Dedifferentiated amniotic fluid mesenchymal stem cell (primary cell): Measurements from ENCODE around the gene ARHGEF33.
"Not testable (repeated sequence)": the region's sequence is repeated elsewhere in the genome, so short reads cannot be mapped to it uniquely, and the experiment has no call there.

Experiments
- DNase-seq: peaks from one replicate; pipeline ENCODE4 v3.0.0-alpha.2; 2016; ENCODE audit errors: extremely low spot score

Gene ARHGEF33

DNA sequence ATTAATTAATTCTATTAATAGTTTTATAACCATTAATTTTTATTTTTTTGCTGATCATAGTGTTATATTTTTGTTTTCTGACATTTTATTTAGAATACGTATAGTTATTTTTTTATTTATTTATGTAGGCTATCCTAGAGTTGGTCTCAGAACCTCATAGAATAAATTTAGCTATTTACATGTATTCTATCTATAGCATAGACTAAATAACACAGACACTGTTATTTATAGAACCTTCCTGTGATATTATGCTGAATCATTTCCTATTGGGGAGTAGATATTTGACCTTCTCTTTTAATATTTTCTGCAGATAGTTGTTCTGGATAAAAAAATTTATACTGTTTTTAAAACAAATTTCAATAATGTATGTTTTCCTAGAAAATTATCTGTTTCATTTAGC, 20.2 kb downstream of the ARHGEF33 start:
- DNase-seq, result no peak

DNA sequence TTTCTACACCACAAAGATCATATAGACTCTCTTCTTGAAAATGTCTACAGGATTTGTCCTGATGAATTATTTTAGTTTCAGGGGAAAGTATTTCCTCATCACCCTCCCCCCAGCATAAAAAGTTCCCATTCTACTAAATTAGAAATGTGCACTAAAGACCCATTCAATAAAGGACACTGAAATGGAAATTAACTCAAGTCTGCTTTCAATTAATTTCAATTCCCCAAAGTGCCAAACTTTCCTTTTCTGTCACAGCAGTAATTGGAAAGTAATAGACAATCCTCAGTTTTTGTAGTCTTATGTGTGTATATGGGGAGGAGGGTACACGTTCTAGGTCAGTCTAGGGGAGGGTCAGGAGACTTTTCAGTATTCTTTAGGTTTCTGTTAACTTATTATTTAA, 21.5 kb downstream of the ARHGEF33 start:
- no peak for DNase-seq

DNA sequence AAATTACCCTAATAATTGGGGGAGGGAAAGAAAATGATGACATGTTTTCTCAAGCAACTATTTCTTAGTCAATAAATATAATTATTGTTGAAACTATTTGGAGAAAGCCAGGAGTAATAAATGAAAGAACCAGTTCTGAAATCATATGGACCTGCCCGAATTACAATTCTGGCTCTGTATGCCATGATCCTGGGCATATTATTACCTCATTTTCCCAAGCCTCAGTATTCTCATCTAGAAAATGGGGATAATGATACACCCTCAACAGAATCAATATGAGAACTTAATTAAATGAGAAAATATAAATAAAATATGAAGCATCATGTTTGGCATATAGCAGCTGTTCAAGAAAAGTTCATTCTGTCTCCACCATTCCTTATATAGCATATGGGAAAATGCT, 22.9 kb downstream of the ARHGEF33 start:
- DNase-seq, result no peak

DNA sequence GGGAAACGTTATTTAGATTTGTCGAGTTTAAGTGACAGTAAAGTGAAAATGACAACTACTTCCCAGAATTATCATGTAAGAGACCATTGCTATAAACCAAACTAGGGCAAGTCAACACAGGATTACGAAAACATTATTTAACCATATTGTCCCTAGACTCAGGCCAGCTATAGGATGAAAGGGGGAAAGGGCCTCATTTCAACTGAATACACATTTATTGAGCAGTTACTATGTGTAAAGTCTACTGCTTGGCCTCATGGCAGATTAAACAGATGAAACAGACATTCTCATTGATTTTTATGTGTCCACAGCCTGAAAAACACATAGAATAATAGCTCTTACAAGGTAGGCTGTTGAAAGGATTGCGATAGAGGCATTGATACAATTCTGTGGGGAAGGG, 32.7 kb downstream of the ARHGEF33 start:
- DNase-seq, result no peak

DNA sequence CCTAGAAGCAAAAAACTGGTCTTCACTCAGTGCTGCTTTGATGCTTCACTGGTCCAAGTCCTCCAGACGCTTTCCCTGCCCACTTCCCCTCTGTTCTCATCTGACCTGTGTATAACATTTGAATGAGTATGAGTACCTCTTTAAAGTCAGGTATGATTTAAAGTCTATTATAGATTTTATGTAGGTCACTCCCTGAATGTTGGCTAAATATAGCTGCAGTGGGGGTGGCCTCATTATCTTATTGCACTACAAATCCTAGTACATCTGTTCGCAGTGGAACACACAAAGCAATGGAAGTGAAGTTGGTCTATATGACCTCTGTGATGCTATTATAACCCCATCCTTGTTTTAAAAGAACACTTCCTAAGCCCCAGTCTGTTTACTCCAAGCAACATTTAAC, 33.2 kb downstream of the ARHGEF33 start:
- no peak for DNase-seq

DNA sequence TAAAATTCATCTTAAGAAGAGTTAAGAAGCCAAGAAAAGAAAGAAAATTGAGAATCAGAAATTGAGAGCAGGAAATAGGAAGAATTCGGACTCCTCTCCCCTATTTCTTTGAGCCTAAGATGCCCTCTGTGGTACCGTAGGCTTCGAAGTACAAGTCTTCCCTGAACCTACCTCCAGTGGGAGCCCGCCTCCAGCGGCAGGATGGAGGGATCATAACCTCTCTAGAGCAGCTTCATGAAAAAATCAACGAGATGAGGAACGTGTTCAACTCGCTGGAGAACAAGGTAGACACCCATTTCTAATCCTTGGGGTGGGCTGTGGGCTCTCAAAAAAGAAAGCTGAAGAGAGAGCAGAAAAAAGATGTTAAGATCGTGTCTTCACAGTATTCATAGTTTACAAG, 36.3 kb downstream of the ARHGEF33 start:
- no peak for DNase-seq

DNA sequence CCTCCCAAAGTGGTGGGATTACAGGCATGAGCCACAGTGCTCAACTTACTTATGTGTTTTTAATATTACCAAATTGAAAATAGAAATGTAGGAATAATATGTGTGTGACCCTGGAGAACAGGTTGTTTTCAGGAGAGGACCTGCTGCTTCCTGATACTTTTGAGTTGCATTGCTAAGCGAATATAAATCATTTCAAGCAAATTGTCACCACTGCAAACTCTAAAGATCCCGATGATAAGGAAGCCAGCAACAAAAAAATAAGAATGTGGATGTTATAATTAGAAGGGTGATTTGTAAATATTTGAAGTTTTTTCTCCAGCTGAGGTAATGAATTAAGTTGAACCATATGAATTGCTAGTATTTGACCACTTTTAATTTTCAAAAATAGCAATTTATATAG, 40.9 kb downstream of the ARHGEF33 start:
- DNase-seq, result no peak

DNA sequence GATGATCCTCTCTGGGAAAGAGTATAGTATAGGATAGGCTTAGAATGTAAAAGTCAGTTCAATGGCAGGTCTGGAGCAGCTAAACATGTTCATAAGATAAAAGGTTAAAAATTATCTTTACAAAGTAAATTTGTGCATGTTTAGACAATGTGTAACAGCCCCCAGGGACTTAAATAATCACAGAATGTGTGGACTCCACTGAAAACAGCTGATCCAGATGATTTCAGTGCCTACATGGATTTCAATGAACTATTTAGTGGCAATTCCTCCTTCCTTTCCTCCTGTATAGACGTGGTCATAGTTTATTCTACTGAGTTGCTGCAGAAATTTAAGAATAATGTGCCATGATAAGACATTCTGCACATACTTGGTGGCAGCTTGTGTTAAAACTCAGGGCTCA, 42.9 kb downstream of the ARHGEF33 start:
- no peak for DNase-seq

DNA sequence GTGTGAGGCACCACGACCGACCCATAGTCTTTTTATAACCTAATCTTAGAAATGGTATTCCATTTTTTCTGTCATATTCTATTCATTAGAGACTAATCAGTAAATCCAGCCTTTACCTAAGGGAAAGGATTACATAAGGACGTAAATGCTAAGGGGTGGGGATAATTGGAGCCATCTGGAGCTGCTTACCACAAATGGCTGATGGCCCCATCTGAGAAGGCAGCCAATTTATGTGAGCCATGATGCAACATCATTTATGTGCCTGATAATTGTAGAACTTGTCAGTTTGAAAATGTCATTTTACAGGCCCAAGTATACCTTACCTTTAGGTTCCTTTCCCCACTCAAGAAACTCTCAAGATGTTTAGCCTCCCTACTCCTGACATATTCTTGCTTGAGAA, 44.0 kb downstream of the ARHGEF33 start:
- DNase-seq, result no peak

DNA sequence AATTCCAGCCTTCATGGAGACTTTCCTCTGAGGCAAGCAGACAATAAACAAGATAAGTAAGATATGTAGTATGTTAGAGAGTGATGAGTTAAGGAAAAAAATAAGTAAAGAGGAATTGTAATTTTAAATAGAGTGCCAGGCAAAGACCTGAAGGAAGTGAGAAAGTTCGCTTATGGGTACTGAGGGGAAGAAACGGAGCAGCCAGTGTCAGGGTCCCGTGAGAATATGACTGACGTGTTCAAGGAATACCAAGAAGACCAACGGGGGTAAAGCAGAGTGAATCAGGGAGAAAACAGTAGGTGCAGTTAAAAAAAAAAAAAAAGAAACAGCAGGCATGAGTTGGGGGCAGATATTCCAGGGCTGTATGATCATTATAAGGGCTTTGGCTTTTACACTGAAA, 45.1 kb downstream of the ARHGEF33 start:
- no peak for DNase-seq

DNA sequence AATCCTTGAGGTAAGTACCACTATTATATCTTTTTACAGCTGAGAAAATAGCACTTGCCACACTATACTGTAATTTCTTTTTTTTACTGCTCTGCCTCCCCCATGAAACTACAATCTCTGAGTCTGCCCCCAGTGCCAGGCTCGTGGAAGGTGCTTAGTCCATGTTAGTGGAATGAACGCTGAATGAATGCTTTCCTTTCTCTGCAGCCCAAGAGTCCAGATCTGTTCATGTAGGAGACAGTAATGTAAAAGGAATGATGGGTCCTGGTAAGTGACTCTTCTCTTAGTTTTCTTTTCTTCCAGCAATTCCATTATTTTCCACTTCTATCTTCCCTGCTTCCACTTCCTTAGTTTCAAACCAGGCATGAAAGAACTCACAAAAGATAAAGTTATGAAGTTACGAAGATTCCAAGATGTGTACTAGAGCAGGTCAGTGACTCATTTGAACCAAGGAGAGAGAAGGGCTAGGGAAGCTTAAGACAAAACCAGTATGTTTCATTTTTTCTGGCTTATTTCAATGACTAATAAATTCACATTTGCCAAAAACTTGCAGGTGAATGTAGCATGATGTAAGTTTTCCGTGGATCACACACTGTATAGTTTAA, 46.0 kb downstream of the ARHGEF33 start:
- peak; percentile 21 for DNase-seq

DNA sequence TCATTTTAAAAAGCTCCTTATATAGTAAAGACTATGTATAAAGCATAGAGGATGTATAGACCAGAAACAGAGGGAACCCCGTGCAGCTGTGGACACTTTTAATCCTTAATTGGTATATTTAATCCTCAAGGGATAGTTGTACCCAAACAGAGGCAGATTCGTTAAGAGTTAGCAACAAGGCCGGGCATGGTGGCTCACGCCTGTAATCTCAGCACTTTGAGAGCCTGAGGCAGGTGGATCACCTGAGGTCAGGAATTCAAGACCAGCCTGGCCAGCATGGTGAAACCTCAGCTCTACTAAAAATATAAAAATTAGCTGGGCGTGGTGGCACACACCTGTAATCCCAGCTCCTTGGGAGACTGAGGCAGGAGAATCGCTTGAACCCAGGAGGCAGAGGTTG, 46.8 kb downstream of the ARHGEF33 start:
- not testable (repeated sequence) for DNase-seq

DNA sequence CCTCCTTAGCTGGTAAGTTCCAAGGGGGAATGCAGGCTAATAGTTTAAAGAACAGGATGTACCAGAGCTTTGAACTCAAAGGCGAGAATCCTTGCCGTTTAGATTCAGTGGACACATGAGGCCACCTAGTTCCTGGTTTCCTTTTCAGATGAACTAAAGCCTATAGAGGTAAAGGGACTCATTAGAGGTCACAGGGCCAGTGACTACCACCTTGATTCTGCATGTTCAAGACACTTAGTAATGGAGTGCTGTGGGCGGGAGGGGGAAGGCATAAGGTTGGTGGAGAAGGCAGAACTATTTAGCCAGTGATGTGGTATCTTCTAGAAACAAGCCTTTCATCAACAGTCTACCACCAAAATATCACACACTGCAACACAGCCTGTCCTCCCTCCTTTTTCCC, 47.9 kb downstream of the ARHGEF33 start:
- no peak for DNase-seq

DNA sequence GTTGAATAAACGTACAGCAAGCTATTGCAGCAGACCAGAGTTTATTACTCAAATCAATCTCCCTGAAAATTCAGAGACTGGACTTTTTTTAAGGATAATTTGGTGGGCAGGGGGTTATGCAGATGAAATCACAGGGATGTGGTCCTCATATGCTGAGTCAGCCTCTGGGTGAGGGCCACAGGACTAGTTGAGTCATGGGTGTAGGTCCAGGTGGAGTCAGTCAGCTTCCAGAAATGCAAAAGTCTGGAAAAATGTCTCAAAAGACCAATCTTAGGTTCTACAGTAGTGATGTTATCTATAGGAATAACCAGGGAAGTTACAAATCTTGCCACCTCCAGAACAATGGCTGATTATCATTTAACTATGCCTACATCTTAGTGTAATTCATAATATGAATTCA, 51.1 kb downstream of the ARHGEF33 start:
- no peak for DNase-seq

DNA sequence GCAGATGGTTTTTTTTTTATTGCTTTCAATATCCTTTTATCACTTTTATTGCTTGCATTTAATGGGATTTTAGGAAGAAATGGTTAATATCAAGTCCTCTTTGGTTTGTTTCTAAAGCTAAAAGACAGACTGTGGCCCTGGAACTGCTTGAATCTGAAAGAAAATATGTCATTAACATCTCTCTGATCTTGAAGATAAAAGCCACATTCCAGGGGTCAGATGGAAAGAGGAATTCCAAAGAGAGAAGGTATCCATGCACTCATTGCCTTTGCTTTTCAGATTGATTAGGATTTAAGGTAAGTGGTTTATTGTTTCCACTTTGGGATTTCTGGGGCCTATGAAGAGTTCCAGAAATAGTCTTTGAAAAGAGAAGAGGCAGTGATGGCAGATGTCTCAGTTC, 54.1 kb downstream of the ARHGEF33 start:
- DNase-seq, result no peak

DNA sequence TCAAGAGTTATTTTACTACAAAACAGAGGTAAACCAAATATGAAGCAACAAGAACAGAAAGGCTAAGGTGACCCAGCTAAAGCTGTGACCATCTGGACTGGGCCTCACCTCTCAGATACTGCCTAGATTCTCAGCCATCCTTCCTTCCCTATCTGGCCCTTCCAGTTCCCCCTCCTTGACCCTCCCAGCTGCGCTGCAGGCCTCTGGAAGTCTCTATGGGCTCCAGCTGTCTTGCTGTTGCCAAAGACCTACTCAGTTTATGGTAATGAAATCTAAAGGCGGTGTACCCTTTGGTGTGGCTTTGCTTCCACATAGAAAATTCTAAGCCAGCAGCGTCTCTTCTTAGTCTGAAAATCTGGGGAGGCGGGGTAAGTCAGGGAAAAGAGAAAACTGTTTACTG, 55.7 kb downstream of the ARHGEF33 start:
- DNase-seq, result no peak

DNA sequence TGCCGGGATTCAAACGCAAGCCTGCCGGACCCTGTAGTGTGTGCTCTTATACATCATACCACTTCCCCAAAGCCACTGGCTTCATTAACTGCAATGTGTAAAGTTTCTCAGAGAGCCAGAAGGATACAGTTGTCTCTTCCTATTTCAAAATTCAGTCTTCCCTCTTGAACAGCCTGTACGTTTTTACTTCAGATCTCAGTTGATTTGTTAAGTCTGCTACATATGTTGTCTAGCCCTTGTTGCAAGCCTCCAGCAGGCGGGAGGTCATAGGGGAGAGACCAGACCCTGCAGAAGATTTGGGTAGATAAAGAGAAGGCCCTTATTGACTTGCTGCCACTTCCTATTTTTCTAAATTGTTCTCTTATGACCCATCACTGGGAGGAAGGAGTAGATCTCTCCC, 56.2 kb downstream of the ARHGEF33 start:
- DNase-seq, result no peak

DNA sequence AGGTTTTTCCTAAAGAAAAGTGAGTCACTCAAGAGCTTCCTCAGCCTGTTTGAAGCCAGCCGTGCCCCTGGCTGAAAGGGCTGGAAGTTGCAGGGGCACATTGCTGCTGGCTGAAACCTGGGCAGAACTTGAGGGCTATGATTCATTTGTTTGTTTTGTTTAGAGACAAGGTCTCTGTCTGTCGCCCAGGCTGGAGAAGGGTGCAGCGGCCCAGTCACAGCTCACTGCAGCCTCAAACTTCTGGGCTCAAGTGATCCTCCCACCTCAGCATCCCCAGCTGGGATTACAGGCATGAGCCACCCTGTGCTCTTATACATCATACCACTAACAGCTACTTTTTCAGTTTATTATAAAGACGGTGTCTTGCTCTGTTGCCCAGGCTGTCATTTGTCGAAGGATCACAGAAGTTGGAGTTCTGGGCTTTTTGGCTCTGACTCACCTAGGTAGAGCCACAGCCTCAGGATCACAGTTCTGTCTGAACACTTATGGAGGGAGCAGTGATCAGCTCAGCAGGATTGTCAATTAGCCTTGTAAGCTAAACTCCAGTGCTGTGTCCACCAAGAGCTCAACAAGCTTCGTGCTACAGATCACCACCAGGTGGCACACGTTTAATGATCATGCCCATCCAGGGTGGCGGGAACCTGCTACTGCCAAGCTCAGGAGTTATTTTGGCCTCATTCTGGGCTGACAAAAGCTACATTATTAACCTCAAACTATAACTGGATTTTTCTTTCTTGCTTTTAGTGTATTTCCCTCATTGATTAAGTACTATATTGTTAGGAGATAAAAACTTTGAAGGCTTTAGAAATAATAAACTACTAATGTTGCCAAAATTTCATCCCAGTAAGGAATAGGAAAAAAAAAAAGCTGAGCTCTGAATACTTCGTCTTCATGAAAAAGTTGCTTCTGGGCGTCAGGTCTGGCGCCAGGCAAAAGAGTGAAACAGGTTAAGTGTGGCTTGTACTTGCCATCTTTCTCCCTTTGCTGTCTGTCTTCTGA, 57.9 kb downstream of the ARHGEF33 start:
- DNase-seq, result peak; percentile 54

DNA sequence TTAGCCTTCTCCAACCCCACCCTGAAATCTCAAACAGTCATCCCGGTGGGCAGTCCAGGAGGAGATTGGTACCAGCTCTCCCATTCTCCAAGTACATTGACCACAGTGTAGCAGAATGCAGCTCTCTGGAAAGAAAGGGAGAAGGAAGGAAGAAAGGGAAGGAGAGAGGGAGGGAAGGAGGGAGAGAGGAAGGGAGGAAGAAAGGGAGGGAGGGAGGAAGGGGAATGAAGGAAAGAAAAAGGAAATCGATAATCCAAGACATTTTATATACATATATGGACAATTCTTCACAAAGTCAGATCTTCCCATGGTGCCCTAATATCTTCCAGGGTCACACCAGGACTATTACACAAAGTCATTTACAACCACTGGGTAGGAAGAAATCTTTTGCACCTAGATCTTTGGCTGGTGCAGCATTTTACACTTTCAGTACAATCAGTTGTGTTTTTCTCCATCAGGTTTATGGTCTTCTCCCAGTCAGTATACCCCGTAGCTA, 58.8 kb downstream of the ARHGEF33 start:
- no peak for DNase-seq

DNA sequence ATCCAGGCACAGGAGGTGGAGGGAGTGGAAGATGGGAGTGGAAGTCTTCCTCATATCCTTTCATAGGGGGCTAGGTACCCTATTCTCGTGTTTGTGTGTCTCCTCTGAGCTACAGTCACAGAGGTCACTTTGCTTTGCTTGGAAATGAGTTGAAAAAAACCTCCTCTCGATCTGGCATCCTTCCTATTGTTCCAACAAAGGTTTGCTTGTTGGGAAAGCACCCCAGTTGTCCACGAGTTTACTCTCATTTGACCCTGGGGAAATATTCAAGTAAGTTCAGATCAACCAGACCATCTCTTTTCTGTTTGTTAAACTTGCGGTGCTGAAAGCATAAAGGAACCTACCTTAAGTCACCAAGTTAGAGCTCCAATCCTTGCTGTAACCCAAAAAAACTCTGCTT, 59.3 kb downstream of the ARHGEF33 start:
- no peak for DNase-seq

DNA sequence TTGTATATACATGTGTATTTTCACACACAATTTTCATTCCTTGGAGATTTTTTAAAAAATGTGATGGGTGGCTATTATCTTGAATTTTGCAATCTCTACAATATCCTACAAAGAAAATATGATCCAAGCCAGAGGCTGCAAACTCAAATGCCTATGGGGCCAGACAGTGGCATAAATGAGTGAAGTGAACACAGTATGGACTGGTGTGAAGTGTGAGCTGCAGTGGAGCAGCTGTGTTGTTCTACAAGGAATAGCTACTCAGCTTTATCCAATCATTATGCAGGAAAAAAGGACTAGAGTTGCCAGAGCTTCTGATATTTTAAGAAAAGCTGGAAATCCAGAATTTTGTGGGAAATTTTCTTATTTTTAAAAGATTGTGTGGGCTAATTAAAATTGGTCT, 62.1 kb downstream of the ARHGEF33 start:
- DNase-seq, result no peak

DNA sequence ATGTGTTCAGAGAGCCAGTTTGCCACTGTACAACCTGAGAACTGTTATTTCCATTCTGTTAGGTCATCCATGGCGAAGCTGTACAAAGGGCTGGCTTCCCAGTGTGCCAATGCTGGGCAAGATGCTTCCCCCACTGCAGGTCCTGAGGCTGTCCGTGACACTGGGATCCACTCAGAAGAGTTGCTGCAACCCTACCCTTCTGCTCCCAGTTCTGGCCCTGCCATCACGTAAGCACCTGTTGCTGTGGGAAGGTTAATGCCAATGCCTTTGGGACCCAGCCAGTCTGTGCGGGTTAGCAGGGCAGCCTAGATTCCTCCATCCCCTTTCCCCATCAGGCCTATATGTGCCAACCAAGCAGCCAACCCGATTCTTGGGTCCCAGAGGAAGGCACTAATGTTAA, 68.3 kb downstream of the ARHGEF33 start:
- no peak for DNase-seq

DNA sequence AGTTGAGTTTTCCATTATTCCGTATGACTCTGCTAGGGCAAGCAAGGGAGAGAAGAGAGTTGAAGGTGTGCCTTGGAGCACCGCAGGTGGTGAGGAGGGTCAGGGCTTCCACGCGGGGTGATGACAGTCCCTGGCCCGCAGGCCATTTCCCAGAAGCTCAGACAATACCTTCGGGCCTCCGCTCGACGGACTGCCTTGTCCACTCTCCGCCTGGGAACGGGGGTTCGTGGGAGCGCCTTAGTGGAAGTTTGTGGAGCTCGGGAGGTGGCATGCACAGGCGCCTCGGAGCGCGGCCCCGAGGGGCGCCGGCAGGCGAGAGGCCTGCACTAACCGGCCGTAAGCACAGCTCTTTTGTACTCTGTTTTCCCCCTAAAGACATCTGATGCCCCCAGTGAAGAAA, 69.8 kb downstream of the ARHGEF33 start:
- no peak for DNase-seq
